GM18951 (cell line): ENCODE data around the gene NOM1.
A peak's percentile ranks its signal among the peaks of the same experiment; 100 is the strongest.

Experiments
- POLR2A ChIP-seq: IDR thresholded peaks from 4 replicates; pipeline ENCODE4 v1.6.1; 2011; ENCODE audit warnings: mild to moderate bottlenecking; ENCODE audit not compliant: insufficient read length, insufficient read depth; ENCODE audit errors: extremely low read depth
- in situ Hi-C: fragments of 300-500 bp; cut with MboI; formaldehyde crosslinking; loops from one replicate; pipeline ENCODE4 v1.12.0; 2022; ENCODE audit warnings: low sequenced_read_pairs, mixed read lengths, inconsistent platforms; ENCODE audit not compliant: unreplicated experiment

The NOM1 gene

GRCh38 chr7:156998988-156999957 lies 49.8 kb downstream of the NOM1 start:
- TF ChIP-seq POLR2A: no peak
- in situ Hi-C loops: loop anchor here (10.0 kb wide), 1 partner anchor 156 kb away; no protein-coding TSS in a partner anchor

GRCh38 chr7:156999958-157000726 lies 50.6 kb downstream of the NOM1 start:
- in situ Hi-C loops: loop anchor here (10.0 kb wide), 1 partner anchor 155 kb away; no protein-coding TSS in a partner anchor
- peak; percentile 25 for TF ChIP-seq POLR2A

GRCh38 chr7:157000741-157001653 lies 51.5 kb downstream of the NOM1 start:
- in situ Hi-C loops: no loop called here
- no peak for TF ChIP-seq POLR2A

- no peak for TF ChIP-seq POLR2A
- in situ Hi-C loops: no loop called here
Observed at GRCh38 chr7:157001920-157002818, 52.7 kb downstream of the NOM1 start.

- in situ Hi-C loops: no loop called here
- TF ChIP-seq POLR2A: no peak
Observed at GRCh38 chr7:157002819-157003421, 53.4 kb downstream of the NOM1 start.

- in situ Hi-C loops: no loop called here
- no peak for TF ChIP-seq POLR2A
Observed at GRCh38 chr7:157003445-157003755, 53.9 kb downstream of the NOM1 start.

GRCh38 chr7:157003756-157004520 lies 54.4 kb downstream of the NOM1 start:
- TF ChIP-seq POLR2A: peak; percentile 20
- in situ Hi-C loops: no loop called here

- no peak for TF ChIP-seq POLR2A
- in situ Hi-C loops: no loop called here
Observed at GRCh38 chr7:157004521-157005455, 55.3 kb downstream of the NOM1 start.

GRCh38 chr7:157005456-157006204 lies 56.1 kb downstream of the NOM1 start:
- no peak for TF ChIP-seq POLR2A
- in situ Hi-C loops: no loop called here
